Glutamatergic neuron (in vitro differentiated cells): ENCODE results near the gene ITGB5. TPM values are rescaled to one million over a fixed set of nuclear protein-coding genes. Genes with fewer than 3 reads are reported as not detected.

ENCODE experiments used
- DNase-seq: peaks from one replicate; pipeline ENCODE4 v3.0.0; 2022
- H3K27ac Mint-ChIP-seq: one replicate; pipeline ENCODE4 v1.8.0; 2020; ENCODE audit warnings: mild to moderate bottlenecking, mixed read lengths, inconsistent platforms; ENCODE audit not compliant: unreplicated experiment
- H3K27me3 Mint-ChIP-seq: one replicate; pipeline ENCODE4 v1.8.0; 2020; ENCODE audit warnings: mild to moderate bottlenecking, moderate library complexity, mixed read lengths, inconsistent platforms; ENCODE audit not compliant: unreplicated experiment
- H3K36me3 Mint-ChIP-seq: one replicate; pipeline ENCODE4 v1.8.0; 2020; ENCODE audit warnings: mild to moderate bottlenecking, mixed read lengths, inconsistent platforms; ENCODE audit not compliant: unreplicated experiment
- H3K4me1 Mint-ChIP-seq: one replicate; pipeline ENCODE4 v1.8.0; 2020; ENCODE audit warnings: mild to moderate bottlenecking, low read depth, mixed read lengths, inconsistent platforms; ENCODE audit not compliant: unreplicated experiment
- H3K4me3 Mint-ChIP-seq: one replicate; pipeline ENCODE4 v1.8.0; 2020; ENCODE audit warnings: mild to moderate bottlenecking, mixed read lengths, inconsistent platforms; ENCODE audit not compliant: unreplicated experiment
- H3K9me3 Mint-ChIP-seq: one replicate; pipeline ENCODE4 v1.8.0; 2020; ENCODE audit warnings: mild to moderate bottlenecking, moderate library complexity, mixed read lengths, inconsistent platforms; ENCODE audit not compliant: unreplicated experiment
- total RNA-seq: library from RNA; stranded (reverse); fragmentation: NEBNext Ultra II Directional; extraction: Animal tissue kit (Norgen Biotek cat#: 25700); gene quantifications from one replicate; pipeline ENCODE4 v1.2.1, GENCODE V29; 2021; ENCODE audit not compliant: unreplicated experiment
- TF ChIP-seq, protein P1 (sequence below): fragments of 200-600 bp; sonication (generic); IDR thresholded peaks from one replicate; pipeline ENCODE4 v1.5.0; 2021; ENCODE audit not compliant: partially characterized antibody, unreplicated experiment

The ITGB5 gene
- total RNA-seq, 1 donor from 2014 or later = 12.8 TPM

DNA sequence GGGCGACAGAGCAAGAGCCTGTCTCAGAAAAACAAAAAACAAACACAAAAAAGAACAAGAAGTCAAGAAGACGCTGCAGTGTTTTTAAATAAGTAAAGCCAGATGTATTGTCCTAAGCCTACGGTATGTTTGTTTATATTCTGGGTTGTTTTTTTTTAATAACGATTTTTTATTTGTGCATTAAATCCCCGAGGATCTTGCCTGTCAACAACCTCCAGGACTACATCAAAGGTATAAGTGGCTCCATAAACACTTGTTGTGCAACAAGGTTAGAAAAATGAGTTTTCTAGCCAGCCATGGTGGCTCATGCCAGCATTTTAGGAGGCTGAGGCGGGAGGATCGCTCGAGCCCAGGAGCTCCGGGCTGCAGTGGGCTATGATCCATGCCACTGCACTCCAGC, 26.1 kb downstream of the ITGB5 start:
- Mint-ChIP-seq H3K36me3 (no peaks in the 10 kb centered on the region), H3K9me3 (peaks cover 3% of the 10 kb centered on the region), H3K4me1 (peaks cover 22% of the 10 kb centered on the region), H3K4me3 (no peak overlapping the region), H3K27me3 (peaks cover 2% of the 10 kb centered on the region), H3K27ac (no peak overlapping the region)
- TF ChIP-seq, protein P1, sequence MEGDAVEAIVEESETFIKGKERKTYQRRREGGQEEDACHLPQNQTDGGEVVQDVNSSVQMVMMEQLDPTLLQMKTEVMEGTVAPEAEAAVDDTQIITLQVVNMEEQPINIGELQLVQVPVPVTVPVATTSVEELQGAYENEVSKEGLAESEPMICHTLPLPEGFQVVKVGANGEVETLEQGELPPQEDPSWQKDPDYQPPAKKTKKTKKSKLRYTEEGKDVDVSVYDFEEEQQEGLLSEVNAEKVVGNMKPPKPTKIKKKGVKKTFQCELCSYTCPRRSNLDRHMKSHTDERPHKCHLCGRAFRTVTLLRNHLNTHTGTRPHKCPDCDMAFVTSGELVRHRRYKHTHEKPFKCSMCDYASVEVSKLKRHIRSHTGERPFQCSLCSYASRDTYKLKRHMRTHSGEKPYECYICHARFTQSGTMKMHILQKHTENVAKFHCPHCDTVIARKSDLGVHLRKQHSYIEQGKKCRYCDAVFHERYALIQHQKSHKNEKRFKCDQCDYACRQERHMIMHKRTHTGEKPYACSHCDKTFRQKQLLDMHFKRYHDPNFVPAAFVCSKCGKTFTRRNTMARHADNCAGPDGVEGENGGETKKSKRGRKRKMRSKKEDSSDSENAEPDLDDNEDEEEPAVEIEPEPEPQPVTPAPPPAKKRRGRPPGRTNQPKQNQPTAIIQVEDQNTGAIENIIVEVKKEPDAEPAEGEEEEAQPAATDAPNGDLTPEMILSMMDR = no peak
- DNase-seq = no peak

DNA sequence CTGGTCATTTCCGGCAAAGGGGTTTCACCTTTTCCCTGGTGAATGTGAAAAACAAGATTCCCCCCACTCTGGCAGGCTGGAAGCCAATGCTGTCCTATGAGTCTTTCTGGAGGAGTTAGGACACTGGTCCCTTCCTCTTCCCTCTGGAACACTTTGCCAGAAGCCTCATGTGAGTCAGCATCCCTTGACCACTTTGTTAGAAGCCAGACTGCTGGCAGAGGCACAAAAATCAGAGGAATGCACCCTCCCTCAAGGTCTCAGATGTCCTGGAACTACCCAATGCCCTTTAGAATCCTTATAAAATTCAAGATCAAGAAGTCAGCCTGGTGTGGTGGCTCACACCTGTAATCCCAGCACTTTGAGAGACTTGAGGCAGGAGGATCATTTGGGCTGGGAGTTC, 26.6 kb downstream of the ITGB5 start:
- Mint-ChIP-seq H3K9me3 (peaks cover 3% of the 10 kb centered on the region), H3K36me3 (no peaks in the 10 kb centered on the region), H3K27ac (no peak overlapping the region), H3K27me3 (peaks cover 2% of the 10 kb centered on the region), H3K4me1 (peaks cover 23% of the 10 kb centered on the region), H3K4me3 (no peak overlapping the region)
- no peak for DNase-seq
- TF ChIP-seq, protein P1 = no peak

DNA sequence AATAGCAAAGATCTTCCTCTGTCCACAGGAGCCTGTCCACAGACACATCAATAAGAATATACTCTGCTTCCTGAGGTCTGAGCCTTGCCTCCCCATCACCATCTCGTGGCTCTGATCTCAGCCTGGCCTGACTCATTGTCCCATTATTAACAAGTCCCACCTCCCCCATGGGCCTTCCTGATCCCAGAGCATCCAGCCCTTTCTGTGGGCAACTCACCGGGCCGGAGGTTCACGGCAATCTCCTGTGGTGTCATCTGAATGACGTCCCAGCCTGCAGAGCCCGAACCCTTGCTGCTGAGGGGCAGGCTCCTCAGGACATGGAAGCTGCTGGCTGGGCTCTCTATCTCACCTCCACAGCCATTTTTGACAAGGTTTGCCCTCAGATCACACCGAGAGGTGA, 28.1 kb downstream of the ITGB5 start:
- DNase-seq = no peak
- TF ChIP-seq, protein P1 = no peak

DNA sequence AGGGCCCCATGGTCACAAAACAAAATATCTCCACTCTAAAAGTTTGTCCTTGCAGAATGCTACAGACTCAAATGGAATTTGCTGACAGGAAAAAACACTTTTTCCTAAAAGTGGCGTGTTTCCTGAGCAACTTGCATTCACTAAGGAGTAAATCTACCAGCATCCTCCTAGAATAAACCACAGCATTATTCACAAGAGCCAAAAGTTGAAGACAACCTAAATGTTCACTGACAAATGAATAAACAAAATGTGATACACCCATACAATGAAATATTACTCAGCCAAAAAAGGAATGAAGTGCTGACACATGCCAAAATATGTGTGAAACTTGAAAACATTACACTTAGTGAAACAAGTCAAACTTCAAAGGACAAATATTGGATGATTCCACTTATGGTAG, 28.9 kb downstream of the ITGB5 start:
- DNase-seq = no peak
- Mint-ChIP-seq H3K9me3 (peaks cover 3% of the 10 kb centered on the region), H3K4me3 (no peak overlapping the region), H3K4me1 (peaks cover 25% of the 10 kb centered on the region), H3K27me3 (peaks cover 2% of the 10 kb centered on the region), H3K27ac (peak overlapping the region; percentile 54), H3K36me3 (no peaks in the 10 kb centered on the region)
- TF ChIP-seq, protein P1 = no peak

More for the DNA sequence above, 28.1 kb downstream of the ITGB5 start:
- Mint-ChIP-seq H3K4me3 (no peak overlapping the region), H3K4me1 (peaks cover 25% of the 10 kb centered on the region), H3K36me3 (no peaks in the 10 kb centered on the region), H3K27me3 (peaks cover 2% of the 10 kb centered on the region), H3K9me3 (peaks cover 3% of the 10 kb centered on the region), H3K27ac (peak overlapping the region; percentile 52)

DNA sequence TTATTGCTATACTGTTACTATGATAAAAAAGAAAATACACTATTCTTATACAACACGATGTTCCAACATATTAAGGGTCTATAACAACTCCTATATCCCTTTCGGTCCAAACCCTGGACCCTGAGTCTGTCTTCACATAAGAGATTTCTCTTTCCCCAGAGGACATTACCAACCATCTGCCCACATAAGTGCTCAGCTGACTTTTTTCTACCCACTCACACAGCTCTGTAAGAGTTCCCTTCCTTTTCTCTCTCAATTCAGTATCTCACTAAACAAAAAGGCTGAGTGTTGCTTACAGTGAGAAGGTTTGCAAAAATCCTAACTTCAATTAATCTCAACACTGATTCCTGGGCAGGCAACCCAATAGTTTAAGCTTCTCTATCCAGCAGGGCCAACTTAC, 30.5 kb downstream of the ITGB5 start:
- no peak for DNase-seq
- TF ChIP-seq, protein P1 = no peak
- peak overlapping the region; percentile 57 for H3K4me3 Mint-ChIP-seq
- peak overlapping the region; percentile 94 for H3K27ac Mint-ChIP-seq
- H3K9me3 Mint-ChIP-seq = peaks cover 3% of the 10 kb centered on the region
- H3K27me3 Mint-ChIP-seq = peaks cover 2% of the 10 kb centered on the region
- no peaks in the 10 kb centered on the region for H3K36me3 Mint-ChIP-seq
- H3K4me1 Mint-ChIP-seq = peaks cover 27% of the 10 kb centered on the region
